Stimulated activated CD4-positive, alpha-beta T cell treated with anti-CD3 and anti-CD28 coated beads, TNF-alpha, amount 100 ng/mL, for 48 hours (primary cell): ENCODE data around the gene ZPBP.

ENCODE experiments used
- DNase-seq, 3 donors: peaks; one replicate each; pipeline ENCODE4 v3.0.0-alpha.2; 2020; ENCODE audit warnings: low read depth in 3 of 3

ZPBP gene

GRCh38 chr7:50092579-50093491 lies at the start of gene ZPBP:
Gene ZPBP (minus strand): TSS chr7:50093246. CDS start chr7:50093194, 52 bp downstream.
- peak; percentile 31 to 46 (median 34) for DNase-seq

- no peak for DNase-seq
Measured at GRCh38 chr7:50142425-50143017, 49.5 kb upstream of the ZPBP start.

GRCh38 chr7:50141854-50142253 lies 48.8 kb upstream of the ZPBP start:
- DNase-seq = no peak

GRCh38 chr7:50141131-50141530 lies 48.1 kb upstream of the ZPBP start:
- no peak for DNase-seq

- DNase-seq = no peak
Measured at GRCh38 chr7:50140688-50141087, 47.6 kb upstream of the ZPBP start.

GRCh38 chr7:50138101-50138500 lies 45.1 kb upstream of the ZPBP start:
- DNase-seq = no peak

- no peak for DNase-seq
Measured at GRCh38 chr7:50125766-50126165, 32.7 kb upstream of the ZPBP start.

- DNase-seq = no peak
Measured at GRCh38 chr7:50121286-50121685, 28.2 kb upstream of the ZPBP start.

GRCh38 chr7:50119815-50120637 lies 27.0 kb upstream of the ZPBP start:
- peak in 1 of 3 donors; percentile 12 for DNase-seq

- no peak for DNase-seq
Measured at GRCh38 chr7:50112250-50112649, 19.2 kb upstream of the ZPBP start.

GRCh38 chr7:50101873-50102272 lies 8.8 kb upstream of the ZPBP start:
- DNase-seq = no peak

- no peak for DNase-seq
Measured at GRCh38 chr7:50095634-50096033, 2.6 kb upstream of the ZPBP start.

GRCh38 chr7:50088463-50089129 lies 4.5 kb downstream of the ZPBP start:
- no peak for DNase-seq

- DNase-seq = no peak
Measured at GRCh38 chr7:50085344-50085743, 7.7 kb downstream of the ZPBP start.

GRCh38 chr7:50073093-50073492 lies 20.0 kb downstream of the ZPBP start:
- DNase-seq = no peak

GRCh38 chr7:50069613-50070012 lies 23.4 kb downstream of the ZPBP start:
- DNase-seq = peak in 1 of 3 donors; percentile 8

GRCh38 chr7:50068850-50069551 lies 24.0 kb downstream of the ZPBP start:
- DNase-seq = peak in 1 of 3 donors; percentile 20

GRCh38 chr7:50068026-50068425 lies 25.0 kb downstream of the ZPBP start:
- DNase-seq = no peak

GRCh38 chr7:50062951-50063350 lies 30.1 kb downstream of the ZPBP start:
- DNase-seq = no peak

GRCh38 chr7:50056131-50056530 lies 36.9 kb downstream of the ZPBP start:
- DNase-seq = no peak

GRCh38 chr7:50047716-50048115 lies 45.3 kb downstream of the ZPBP start:
- DNase-seq = no peak
